Right atrium auricular region (tissue), 2 donors: ENCODE measurements around the gene ERN1. TPM values are rescaled to one million over a fixed set of nuclear protein-coding genes. Genes with fewer than 3 reads are reported as not detected.
"Not testable (repeated sequence)": the region's sequence is repeated elsewhere in the genome, so short reads cannot be mapped to it uniquely, and the experiment has no call there.

Source experiments
- DNase-seq: peaks from one replicate; pipeline ENCODE4 v3.0.0-alpha.2; 2019; ENCODE audit warnings: low spot score
- H3K27ac ChIP-seq, 2 donors: fragments of 200-600 bp; sonication (generic); 1 replicate in 1 of 2; 2 replicates in 1 of 2; pipeline ENCODE4 v1.5.1; 2016 to 2019
- H3K27me3 ChIP-seq, 2 donors: fragments of 200-600 bp; sonication (generic); one replicate each; pipeline versions ENCODE4 v1.5.1 to v1.6.0; 2017 to 2019
- H3K36me3 ChIP-seq: fragments of 200-600 bp; sonication (generic); one replicate; pipeline ENCODE4 v1.5.1; 2016
- H3K4me1 ChIP-seq, 2 donors: fragments of 200-600 bp; sonication (generic); one replicate each; pipeline versions ENCODE4 v1.5.1 to v1.6.0; 2017 to 2019
- H3K4me3 ChIP-seq, 2 donors: fragments of 200-600 bp; sonication (generic); 1 replicate in 1 of 2; 2 replicates in 1 of 2; pipeline ENCODE4 v1.5.1; 2017 to 2019; ENCODE audit warnings: mild to moderate bottlenecking in 1 of 2, moderate library complexity in 1 of 2
- H3K9me3 ChIP-seq, 2 donors: fragments of 200-600 bp; sonication (generic); one replicate each; pipeline ENCODE4 v1.5.1; 2019
- CTCF ChIP-seq, 2 donors: fragments of 200-600 bp; sonication (generic); IDR thresholded peaks; one replicate each; pipeline ENCODE4 v1.5.1; 2019; ENCODE audit warnings: antibody characterized with exemption in 2 of 2
- total RNA-seq, 2 donors: library from RNA; depleted of rRNA; stranded (reverse); fragments of >200 nt; gene quantifications; one replicate each; pipeline ENCODE4 v1.1.0, GENCODE V29; 2016

The ERN1 gene
- 10 to 100 TPM in 1 of 2 donors, 1 to 10 TPM in 1; 7.0 to 11.9 TPM for total RNA-seq

- DNase-seq, result peak; percentile 93
- H3K9me3 ChIP-seq, result no peaks in the 10 kb centered on the region
- H3K27ac ChIP-seq, result peak within 1 kb of the TSS; percentile 95 to 99
- peak within 1 kb of the TSS; percentile 82 to 83 for H3K4me3 ChIP-seq
- H3K27me3 ChIP-seq, result no peaks in the 10 kb centered on the region
- H3K36me3 ChIP-seq, result no peaks in the 10 kb centered on the region
- H3K4me1 ChIP-seq, result peaks cover 0 to 30% of the 10 kb centered on the region in 2 donors
- TF ChIP-seq CTCF (IDR thresholded peaks at IDR 0.05), result no peak
These were observed at the start of gene ERN1 for GRCh38 chr17:64129765-64130558. Gene ERN1, minus strand, starts transcription at chr17:64130144. Its CDS starts 115 bp downstream, at chr17:64130029.

- peaks cover 0 to 45% of the 10 kb centered on the region in 2 donors for H3K4me1 ChIP-seq
- H3K27me3 ChIP-seq, DNase-seq, H3K36me3 ChIP-seq, H3K9me3 ChIP-seq, H3K4me3 ChIP-seq, H3K27ac ChIP-seq: not testable (repeated sequence)
These were observed 49.1 kb upstream of the ERN1 start for GRCh38 chr17:64179024-64179423.

DNA sequence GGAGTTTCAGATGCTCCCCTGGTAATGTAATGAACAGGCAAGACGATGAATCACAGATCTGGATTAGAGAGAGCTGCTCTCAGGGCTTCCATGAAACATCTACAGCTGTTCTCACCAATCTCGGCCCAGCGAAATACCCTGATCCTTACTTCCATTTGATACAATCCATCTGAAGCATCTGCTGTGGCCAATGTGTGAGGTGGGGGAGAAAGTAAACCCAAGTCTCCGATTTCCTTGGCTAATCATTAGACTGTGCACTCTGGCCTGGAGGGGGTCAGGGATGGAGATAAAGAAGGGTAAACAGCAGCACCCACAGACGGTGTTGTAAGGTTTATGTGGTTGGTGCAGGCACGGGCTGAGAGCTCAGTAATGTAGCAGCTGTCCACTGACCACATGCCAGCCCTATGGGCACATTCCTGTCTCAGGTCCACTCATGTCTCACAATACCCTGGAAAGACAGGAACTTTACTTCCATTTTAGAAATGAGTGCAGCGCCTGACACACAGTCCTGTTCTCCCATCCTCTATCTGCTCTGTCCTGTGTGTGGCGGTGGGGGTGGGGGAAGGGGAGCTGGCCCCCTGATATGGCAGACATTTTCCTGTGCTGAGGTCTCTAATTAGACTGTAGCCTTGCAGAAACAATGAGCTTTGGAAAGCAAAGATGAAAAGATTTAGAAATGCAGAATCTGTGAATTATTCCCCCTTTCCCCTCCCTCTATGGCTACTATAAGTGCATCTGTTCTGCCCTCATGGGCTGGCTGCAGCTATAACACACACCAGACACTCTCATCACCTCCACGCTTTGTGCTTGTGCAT, 48.3 kb upstream of the ERN1 start:
- no peak for TF ChIP-seq CTCF (IDR thresholded peaks at IDR 0.05)
- no peaks in the 10 kb centered on the region for H3K9me3 ChIP-seq
- no peak overlapping the region for H3K4me3 ChIP-seq
- no peaks in the 10 kb centered on the region for H3K36me3 ChIP-seq
- DNase-seq, result no peak
- H3K27ac ChIP-seq, result no peak overlapping the region
- H3K27me3 ChIP-seq, result no peaks in the 10 kb centered on the region
- peaks cover 0 to 46% of the 10 kb centered on the region in 2 donors for H3K4me1 ChIP-seq

- no peaks in the 10 kb centered on the region for H3K36me3 ChIP-seq
- no peak overlapping the region for H3K4me3 ChIP-seq
- no peak for TF ChIP-seq CTCF (IDR thresholded peaks at IDR 0.05)
- H3K4me1 ChIP-seq, result peaks cover 0 to 46% of the 10 kb centered on the region in 2 donors
- H3K27me3 ChIP-seq, result no peaks in the 10 kb centered on the region
- DNase-seq, result no peak
- H3K9me3 ChIP-seq, result no peaks in the 10 kb centered on the region
- peak overlapping the region; percentile 54 to 77 for H3K27ac ChIP-seq
These were observed 47.5 kb upstream of the ERN1 start for GRCh38 chr17:64177311-64178010.

DNA sequence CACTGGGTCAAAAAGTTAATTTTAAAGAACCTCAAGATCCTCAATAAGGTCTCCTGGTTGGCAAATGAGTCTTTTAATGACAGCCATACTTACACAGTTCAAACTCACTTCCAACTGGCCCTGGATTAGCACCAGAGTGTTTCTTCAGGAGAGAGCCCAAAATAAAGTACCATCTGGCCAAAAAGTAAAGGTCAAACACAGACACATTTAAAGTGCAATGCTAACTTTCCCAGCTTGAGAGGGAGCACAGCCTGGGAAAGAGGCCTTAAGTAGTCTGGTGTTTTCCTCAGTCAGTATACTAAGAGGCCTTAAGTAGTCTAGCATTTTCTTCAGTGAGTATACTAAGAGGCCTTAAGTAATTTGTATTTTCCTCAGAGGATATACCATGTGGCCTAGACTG, 46.6 kb upstream of the ERN1 start:
- H3K27ac ChIP-seq, result peak overlapping the region; percentile 54 to 77
- TF ChIP-seq CTCF (IDR thresholded peaks at IDR 0.05), result no peak
- peaks cover 0 to 46% of the 10 kb centered on the region in 2 donors for H3K4me1 ChIP-seq
- no peak overlapping the region for H3K4me3 ChIP-seq
- no peaks in the 10 kb centered on the region for H3K27me3 ChIP-seq
- H3K36me3 ChIP-seq, result no peaks in the 10 kb centered on the region
- H3K9me3 ChIP-seq, result no peaks in the 10 kb centered on the region
- no peak for DNase-seq
